ENCODE data around the gene ZC3HAV1L. TPM values are rescaled to one million over a fixed set of nuclear protein-coding genes. Genes with fewer than 3 reads are reported as not detected.

The ZC3HAV1L gene
- total and polyA plus RNA-seq, 10 donors: 0.08 to 27.7 (median 11.6) TPM

- Histone ChIP-seq H3K9me3 (peaks cover 0 to 30% (median 18%) of the 10 kb centered on the region in 8 donors), H3K27ac (no peak overlapping the region), H3K4me3 (no peak overlapping the region), H3K27me3 (replicated peaks in 1 of 7) (no peaks in the 10 kb centered on the region), H3K4me1 (no peaks in the 10 kb centered on the region), H3K36me3 (no peaks in the 10 kb centered on the region)
- intact Hi-C loops (cut with DNase I; ENCODE audit: low total_unique reads): no loop called here
- no peak for TF ChIP-seq POLR2AphosphoS5 (IDR thresholded peaks at IDR 0.05)
- TF ChIP-seq CTCF (IDR thresholded peaks at IDR 0.05 in 8 of 11, conservative IDR thresholded peaks at IDR 0.05 in 3 of 11): no peak
- no peak for TF ChIP-seq POLR2A (IDR thresholded peaks at IDR 0.05)
- no peak for DNase-seq
These were observed 31.3 kb downstream of the ZC3HAV1L start for GRCh38 chr7:139004321-139005090.

GRCh38 chr7:138999414-138999813, 36.4 kb downstream of the ZC3HAV1L start:
- Histone ChIP-seq H3K36me3 (no peaks in the 10 kb centered on the region), H3K27me3 (replicated peaks in 1 of 7) (no peaks in the 10 kb centered on the region), H3K9me3 (peaks cover 0 to 19% (median 12%) of the 10 kb centered on the region in 8 donors), H3K27ac (no peak overlapping the region), H3K4me3 (no peak overlapping the region), H3K4me1 (no peaks in the 10 kb centered on the region)
- WGBS, 5 donors: 51 to 78% (median 67%) methylated on average over 3 of the region's 3 CpGs
- intact Hi-C loops (cut with DNase I; ENCODE audit: low total_unique reads): no loop called here
- no peak for DNase-seq
- TF ChIP-seq CTCF (IDR thresholded peaks at IDR 0.05 in 8 of 11, conservative IDR thresholded peaks at IDR 0.05 in 3 of 11) (no peak), POLR2A (IDR thresholded peaks at IDR 0.05) (no peak), POLR2AphosphoS5 (IDR thresholded peaks at IDR 0.05) (no peak)

- WGBS, 5 donors: 77 to 86% (median 83%) methylated on average over 8 of the region's 8 CpGs
- H3K36me3 ChIP-seq: no peaks in the 10 kb centered on the region
- TF ChIP-seq POLR2AphosphoS5 (IDR thresholded peaks at IDR 0.05) (no peak), CTCF (IDR thresholded peaks at IDR 0.05 in 8 of 11, conservative IDR thresholded peaks at IDR 0.05 in 3 of 11) (no peak)
- H3K9me3 ChIP-seq: peaks cover 0 to 11% (median 6%) of the 10 kb centered on the region in 8 donors
- no peak overlapping the region for H3K4me3 ChIP-seq
- no peak overlapping the region for H3K27ac ChIP-seq
- intact Hi-C loops (cut with DNase I; ENCODE audit: low total_unique reads): no loop called here
- peaks cover 0 to 6% (median 0%) of the 10 kb centered on the region in 7 donors for H3K27me3 ChIP-seq (replicated peaks in 1 of 7)
- no peak for DNase-seq
- no peaks in the 10 kb centered on the region for H3K4me1 ChIP-seq
These were observed 43.8 kb downstream of the ZC3HAV1L start for GRCh38 chr7:138992052-138992531.

- intact Hi-C loops (cut with DNase I; ENCODE audit: low total_unique reads): no loop called here
- Histone ChIP-seq H3K27ac (no peak overlapping the region), H3K4me1 (no peaks in the 10 kb centered on the region), H3K9me3 (peaks cover 0 to 14% (median 6%) of the 10 kb centered on the region in 8 donors), H3K4me3 (no peak overlapping the region), H3K36me3 (no peaks in the 10 kb centered on the region), H3K27me3 (replicated peaks in 1 of 7) (peaks cover 0 to 11% (median 0%) of the 10 kb centered on the region in 7 donors)
- TF ChIP-seq POLR2AphosphoS5 (IDR thresholded peaks at IDR 0.05) (no peak), POLR2A (IDR thresholded peaks at IDR 0.05) (no peak), CTCF (IDR thresholded peaks at IDR 0.05 in 8 of 11, conservative IDR thresholded peaks at IDR 0.05 in 3 of 11) (no peak)
- 92 to 98% (median 96%) methylated on average over 1 of the region's 1 CpG for WGBS, 5 donors
- DNase-seq: no peak
These were observed 48.2 kb downstream of the ZC3HAV1L start for GRCh38 chr7:138987686-138988085.
